EH (cell line): ENCODE results near the gene DYNC1I2.
A peak's percentile ranks its signal among the peaks of the same experiment; 100 is the strongest.
"Not testable (repeated sequence)": the region's sequence is repeated elsewhere in the genome, so short reads cannot be mapped to it uniquely, and the experiment has no call there.

Experiments
- DNase-seq: peaks from one replicate; pipeline ENCODE4 v3.0.0-alpha.2; 2015; ENCODE audit warnings: low read depth

DYNC1I2 gene

DNA sequence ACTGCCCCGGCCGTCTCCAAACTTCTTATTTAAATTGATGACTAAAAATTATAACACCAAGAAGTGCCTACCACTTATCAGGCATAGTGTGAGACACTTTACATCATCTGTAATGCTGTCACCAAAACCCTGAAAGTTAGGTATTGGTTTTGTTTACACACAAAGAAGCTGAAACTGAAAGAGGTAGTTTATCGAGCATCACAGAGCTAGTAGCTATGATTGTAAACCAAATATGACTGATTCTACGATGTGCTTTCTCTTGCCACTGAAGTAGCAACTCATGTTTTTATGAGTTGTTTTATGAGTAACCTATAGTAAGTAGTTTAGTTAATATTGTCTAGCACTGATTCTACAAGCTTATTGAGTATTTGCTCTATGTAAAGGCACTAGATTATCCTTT is 31.5 kb downstream of the DYNC1I2 start:
- no peak for DNase-seq

GRCh38 chr2:171719660-171720059 is 32.4 kb downstream of the DYNC1I2 start:
- DNase-seq = no peak

DNA sequence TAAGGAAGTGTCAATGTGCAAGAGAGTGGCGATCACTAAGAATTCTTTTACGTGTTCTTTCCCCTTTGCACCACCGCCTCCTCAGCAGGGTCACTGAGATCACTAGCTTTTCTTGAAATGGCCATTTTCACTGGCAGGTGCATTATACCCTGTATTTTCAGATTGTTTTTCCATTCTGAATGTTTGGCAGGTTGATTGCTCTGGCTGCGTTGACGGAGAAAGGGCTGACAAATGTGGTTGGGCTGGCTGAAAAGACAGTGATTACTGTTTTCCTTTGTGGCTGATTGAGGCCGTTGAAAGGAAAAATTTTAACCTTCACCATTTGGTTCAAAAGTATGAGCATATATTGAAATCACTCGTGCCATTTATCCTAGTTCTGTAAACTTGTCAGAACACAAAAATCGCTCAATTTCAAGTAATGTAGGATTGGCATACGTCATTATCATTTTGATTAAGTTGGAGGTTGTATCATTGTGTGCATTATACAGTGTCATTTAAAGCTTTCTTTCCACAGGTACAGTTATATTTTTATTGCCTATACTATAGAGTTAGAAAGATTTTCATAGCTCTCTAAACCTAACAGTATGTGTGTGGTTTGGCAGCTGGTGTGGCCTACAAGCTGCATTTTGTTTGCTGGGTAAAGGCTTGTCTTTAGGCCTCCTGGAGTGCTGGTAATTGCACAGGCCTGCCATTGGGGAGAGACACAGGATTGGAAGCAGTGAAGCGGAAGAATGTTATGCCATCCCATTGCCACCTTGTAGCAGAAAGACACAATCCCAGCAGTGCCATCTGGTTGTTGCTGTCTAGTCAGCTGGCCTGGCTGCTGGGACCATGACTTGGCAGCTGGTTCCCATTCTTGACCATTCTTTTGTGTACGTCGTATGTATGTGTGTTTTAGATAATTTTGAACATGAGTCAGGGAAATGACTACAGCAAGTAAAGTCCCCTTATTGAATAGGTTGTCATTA is 36.7 kb downstream of the DYNC1I2 start:
- peak; percentile 32 for DNase-seq

GRCh38 chr2:171726847-171727450 is 39.7 kb downstream of the DYNC1I2 start:
- DNase-seq = peak; percentile 37

DNA sequence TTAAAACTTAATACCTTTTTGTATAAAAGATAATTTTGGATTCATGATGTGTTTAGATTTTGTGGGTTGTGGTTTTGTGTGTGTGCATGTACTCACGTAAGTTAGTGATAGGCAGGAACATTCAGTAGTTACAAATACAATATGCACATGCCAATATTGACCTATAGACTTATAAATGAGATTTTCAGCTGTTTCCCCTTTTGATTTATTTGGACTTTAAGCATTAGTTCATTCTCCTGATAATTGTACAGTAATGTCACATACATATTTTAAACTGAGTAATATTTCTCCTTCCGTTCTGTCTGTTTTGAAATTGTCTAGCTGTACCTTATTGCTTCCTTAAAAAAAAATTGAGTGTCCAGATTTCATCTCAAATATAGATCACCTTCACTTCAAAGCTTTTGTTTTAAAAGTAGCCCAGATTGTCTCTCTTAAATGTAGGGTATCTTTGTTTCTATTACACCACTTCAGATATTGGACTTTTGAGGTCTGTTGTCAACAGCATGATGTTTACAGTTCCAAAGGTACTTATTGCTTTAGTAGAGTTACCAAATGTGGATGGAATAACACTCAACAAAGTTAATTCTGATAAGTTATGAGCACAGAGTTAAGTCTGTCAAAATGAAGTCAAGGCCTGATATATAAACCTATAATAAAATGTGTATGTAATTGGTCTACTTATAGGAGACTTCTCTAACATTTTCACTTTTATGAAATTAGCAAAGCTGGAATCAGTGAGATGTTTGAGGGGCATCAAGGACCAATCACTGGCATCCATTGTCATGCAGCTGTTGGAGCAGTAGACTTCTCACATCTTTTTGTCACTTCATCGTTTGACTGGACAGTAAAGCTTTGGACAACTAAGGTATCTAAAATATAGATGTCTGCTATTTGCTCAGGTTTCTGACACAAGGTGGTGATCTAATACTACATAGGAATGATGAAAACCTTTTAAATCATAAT is 42.0 kb downstream of the DYNC1I2 start:
- DNase-seq = no peak

GRCh38 chr2:171729952-171730317 is 42.7 kb downstream of the DYNC1I2 start:
- no peak for DNase-seq

- DNase-seq = no peak
These were observed 48.9 kb downstream of the DYNC1I2 start for GRCh38 chr2:171735991-171736710.

DNA sequence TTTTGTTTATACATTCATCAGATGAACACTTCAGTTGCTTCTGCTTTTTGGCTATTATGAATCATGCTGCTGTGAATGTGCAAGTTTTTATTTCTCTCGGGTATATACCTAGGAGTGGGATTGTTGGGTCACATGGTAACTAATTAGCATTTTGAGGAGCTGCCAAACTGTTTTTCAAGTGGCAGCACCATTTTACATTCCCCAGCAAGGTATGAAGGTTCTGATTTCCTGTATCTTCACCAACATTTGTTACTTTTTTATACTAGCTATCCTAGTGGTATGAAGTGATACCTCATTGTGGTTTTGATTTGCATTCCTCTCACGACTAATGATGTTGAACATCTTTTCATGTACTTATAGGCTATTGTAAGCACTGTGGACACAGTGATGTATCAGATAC is 53.9 kb downstream of the DYNC1I2 start:
- DNase-seq = peak; percentile 55

DNA sequence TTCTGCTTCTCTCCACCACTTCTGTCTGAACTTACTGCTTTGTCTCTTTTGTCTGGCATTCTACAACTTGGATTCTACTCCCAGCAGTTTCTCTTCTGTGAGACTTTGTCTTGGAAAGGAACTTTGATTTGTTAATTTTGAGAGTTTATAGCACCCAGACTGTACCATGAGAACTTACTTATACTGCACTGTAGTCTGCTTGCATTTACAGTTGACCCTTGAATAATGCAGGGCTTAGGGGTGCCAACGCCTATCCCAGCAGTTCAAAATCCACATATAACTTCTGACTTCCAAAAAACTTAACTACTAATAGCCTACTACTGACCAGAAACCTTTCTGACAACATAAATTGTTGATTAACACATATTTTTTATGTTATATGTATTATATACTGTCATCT is 55.5 kb downstream of the DYNC1I2 start:
- DNase-seq = no peak

GRCh38 chr2:171745141-171745540 is 57.9 kb downstream of the DYNC1I2 start:
- no peak for DNase-seq

DNA sequence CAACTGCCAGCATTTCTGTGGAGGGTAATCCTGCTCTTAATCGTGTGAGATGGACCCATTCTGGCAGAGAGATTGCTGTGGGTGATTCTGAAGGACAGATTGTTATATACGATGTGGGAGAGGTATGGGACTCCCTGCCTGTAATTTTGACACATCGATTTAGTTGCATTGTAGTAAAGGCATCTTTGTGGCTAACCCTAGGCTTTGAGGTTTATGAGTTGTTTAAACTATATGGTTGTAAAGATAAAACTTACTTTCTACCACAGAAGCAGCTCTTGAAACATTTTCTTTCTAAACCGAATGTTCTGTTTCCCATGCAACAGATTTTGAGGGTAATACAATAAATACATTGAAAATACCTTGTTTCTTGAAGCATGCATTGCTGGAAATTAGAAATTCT is 58.5 kb downstream of the DYNC1I2 start:
- DNase-seq = no peak

DNA sequence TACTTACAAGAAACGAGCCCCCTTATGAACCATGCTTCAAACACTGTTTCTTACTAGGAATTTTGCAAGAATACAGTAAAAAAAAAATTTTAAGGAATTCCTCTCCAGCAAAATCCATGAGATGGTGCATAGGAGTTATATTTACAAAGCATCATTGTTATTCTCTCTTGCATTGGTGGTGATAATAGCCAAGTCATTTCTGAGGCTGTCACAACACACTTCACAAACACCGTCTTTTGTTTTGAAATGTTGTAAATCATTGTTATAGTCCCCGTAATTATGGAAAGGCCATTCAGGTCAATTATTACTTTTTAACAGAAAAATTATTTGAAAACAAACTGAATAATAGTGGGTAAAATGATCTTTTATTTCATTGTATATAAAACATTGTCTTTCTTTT is 60.1 kb downstream of the DYNC1I2 start:
- DNase-seq = no peak

DNA sequence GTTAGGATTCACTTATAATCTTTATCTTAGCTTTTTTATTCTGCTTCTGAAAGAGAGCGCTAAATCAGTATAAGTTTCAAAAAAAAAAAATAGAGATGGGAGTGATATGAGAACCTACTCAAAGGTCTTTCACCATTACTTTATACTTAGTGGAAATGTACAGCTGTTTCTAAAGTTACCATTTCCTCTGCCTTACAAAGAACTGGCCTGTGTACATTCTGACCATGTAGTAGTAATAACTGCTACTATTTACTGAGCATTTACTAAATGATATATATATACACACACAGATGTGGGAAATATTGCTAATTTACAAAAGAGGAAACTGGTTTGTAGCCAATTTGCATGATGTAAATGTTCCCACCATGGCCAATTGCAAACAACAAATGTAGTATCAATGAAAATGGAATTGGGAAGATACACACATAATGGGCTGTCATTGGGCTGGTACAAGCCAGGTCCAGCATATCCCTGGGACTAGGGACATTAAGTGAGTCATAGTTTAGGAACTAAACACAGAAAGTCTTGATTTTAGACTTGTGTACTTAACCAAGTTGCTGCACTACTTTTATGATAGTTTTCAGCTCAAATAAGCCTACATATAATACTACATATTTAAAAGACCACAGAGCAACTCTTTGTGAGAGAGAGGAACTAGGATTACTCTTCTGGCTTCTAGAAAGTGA is 67.1 kb downstream of the DYNC1I2 start:
- peak; percentile 56 for DNase-seq

DNA sequence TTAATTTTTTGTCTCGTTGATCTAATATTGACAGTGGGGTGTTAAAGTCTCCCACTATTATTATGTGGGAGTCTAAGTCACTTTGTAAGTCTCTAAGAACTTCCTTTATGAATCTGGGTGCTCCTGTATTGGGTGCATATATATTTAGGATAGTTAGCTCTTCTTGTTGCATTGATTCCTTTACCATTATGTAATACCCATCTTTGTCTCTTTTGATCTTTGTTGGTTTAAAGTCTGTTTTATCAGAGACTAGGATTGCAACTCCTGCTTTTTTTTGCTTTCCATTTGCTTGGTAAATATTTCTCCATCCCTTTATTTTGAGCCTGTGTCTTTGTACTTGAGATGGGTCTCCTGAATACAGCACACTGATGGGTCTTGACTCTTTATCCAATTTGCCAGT is 71.5 kb downstream of the DYNC1I2 start:
- DNase-seq = not testable (repeated sequence)

- not testable (repeated sequence) for DNase-seq
These were observed 73.9 kb downstream of the DYNC1I2 start for GRCh38 chr2:171761176-171761575.

GRCh38 chr2:171762879-171763573 is 75.8 kb downstream of the DYNC1I2 start:
- peak; percentile 27 for DNase-seq

DNA sequence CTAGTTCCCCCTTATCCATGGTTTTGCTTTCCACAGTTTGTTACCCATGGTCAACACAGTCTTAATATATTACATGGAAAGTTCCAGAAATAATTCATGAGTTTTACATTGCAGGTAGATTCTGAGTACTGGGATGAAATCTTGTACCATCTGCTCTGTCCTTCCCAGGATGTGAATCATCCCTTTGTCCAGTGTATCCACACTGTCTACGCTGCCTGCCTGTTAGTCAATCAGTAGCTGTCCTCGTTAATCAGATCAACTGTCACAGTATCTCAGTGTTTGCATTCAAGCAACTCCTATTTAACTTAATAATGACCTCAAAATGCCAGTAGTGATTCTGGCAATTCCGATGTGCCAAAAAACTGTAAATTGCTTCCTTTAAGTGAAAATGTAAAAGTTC is 76.3 kb downstream of the DYNC1I2 start:
- peak; percentile 24 for DNase-seq

DNA sequence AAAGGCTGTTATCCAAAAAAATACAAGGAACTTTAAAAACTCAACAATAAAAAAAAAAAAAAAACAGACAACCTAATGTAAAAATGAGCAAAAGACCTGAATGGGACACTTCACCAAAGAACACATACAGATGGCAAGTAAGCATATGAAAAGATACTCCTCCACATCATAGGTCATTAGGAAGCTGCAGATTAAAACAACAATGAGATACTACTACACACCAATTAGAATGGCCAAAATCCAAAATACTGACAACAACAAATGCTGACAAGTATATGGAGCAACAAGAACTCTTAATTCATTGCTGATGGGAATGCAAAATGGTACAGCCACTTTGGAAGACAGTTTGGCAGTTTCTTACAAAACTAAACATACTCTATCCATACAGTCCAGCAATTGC is 84.2 kb downstream of the DYNC1I2 start:
- DNase-seq = no peak

- no peak for DNase-seq
These were observed 85.1 kb downstream of the DYNC1I2 start for GRCh38 chr2:171772373-171772772.

DNA sequence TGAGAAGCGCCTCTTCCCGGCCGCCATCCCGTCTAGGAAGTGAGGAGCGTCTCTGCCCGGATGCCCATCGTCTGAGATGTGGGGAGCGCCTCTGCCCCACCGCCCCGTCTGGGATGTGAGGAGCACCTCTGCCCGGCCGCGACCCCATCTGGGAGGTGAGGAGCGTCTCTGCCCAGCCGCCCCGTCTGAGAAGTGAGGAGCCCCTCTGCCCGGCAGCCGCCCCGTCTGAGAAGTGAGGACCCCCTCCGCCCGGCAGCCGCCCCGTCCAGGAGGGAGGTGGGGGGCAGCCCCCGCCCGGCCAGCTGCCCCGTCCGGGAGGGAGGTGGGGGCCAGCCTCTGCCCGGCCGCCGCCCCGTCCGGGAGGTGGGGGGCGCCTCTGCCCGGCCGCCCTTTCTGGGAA is 87.3 kb downstream of the DYNC1I2 start:
- not testable (repeated sequence) for DNase-seq
